Keratinocyte (primary cell): ENCODE results near the gene SERP2.

Experiments used
- EZH2 ChIP-seq: IDR thresholded peaks from one replicate; pipeline ENCODE4 v1.6.1; 2012; ENCODE audit warnings: inconsistent platforms, mild to moderate bottlenecking, low read length, moderate library complexity
- TF ChIP-seq, protein P1 (sequence below), 3 experiments: IDR thresholded peaks in 1 of 3; conservative IDR thresholded peaks in 1 of 3; optimal IDR thresholded peaks in 1 of 3; 2 replicates in 2 of 3; 3 replicates in 1 of 3; pipeline versions ENCODE3 to v1.5.1; 2011; ENCODE audit warnings: low read length in 3 of 3, mild to moderate bottlenecking in 3 of 3, moderate library complexity in 2 of 3, control low read depth in 1 of 3, inconsistent platforms in 1 of 3; ENCODE audit not compliant: insufficient read depth in 2 of 3; ENCODE audit errors: extremely low read depth in 1 of 3

DNA sequence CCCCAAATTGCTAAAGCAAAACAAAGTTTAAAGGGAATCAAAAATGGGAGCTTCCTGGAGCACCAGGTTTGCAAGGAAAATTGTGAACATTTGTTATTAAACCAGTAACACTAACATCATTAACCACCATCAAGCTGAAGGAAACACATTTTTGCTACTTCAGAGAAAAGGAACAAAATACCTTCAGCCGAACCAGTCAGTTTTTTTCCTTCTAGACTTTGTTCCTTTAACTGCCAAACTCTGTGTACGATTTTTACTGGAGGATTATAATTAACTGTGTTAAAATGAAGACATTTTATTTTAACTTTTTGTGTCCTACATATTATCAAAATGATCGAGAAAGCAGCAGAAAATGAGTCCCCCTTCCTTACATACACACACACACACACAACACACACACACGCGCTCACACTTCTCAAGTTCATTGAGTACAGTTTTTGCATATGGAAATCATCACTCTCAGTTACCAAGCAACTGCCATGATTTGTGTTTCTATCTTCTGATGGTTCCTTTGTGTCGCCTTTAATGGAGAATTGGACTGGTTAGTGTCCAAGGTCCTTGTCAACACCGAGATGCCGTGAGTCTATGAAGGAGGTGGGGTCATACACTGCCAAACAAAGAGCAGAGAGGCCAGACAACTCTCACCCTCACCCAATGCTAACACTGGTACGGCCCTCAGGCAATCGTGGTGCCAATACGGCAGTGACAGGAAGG lies 9.8 kb upstream of the SERP2 start:
- TF ChIP-seq, protein P1, sequence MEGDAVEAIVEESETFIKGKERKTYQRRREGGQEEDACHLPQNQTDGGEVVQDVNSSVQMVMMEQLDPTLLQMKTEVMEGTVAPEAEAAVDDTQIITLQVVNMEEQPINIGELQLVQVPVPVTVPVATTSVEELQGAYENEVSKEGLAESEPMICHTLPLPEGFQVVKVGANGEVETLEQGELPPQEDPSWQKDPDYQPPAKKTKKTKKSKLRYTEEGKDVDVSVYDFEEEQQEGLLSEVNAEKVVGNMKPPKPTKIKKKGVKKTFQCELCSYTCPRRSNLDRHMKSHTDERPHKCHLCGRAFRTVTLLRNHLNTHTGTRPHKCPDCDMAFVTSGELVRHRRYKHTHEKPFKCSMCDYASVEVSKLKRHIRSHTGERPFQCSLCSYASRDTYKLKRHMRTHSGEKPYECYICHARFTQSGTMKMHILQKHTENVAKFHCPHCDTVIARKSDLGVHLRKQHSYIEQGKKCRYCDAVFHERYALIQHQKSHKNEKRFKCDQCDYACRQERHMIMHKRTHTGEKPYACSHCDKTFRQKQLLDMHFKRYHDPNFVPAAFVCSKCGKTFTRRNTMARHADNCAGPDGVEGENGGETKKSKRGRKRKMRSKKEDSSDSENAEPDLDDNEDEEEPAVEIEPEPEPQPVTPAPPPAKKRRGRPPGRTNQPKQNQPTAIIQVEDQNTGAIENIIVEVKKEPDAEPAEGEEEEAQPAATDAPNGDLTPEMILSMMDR (optimal IDR thresholded peaks at IDR 0.05 in 1 of 3, IDR thresholded peaks at IDR 0.05 in 1 of 3, conservative IDR thresholded peaks at IDR 0.05 in 1 of 3; ENCODE audit: extremely low read depth in 1 of 3, insufficient read depth in 2 of 3, low read length in 3 of 3): no peak
- TF ChIP-seq EZH2: no peak
